ENCODE results near the gene BARX1. TPM values are rescaled to one million over a fixed set of nuclear protein-coding genes. Genes with fewer than 3 reads are reported as not detected.
"Not testable (repeated sequence)": the region's sequence is repeated elsewhere in the genome, so short reads cannot be mapped to it uniquely, and the experiment has no call there.

BARX1 gene
- total RNA-seq, 1 experiment from 2014 or later: not detected

DNA sequence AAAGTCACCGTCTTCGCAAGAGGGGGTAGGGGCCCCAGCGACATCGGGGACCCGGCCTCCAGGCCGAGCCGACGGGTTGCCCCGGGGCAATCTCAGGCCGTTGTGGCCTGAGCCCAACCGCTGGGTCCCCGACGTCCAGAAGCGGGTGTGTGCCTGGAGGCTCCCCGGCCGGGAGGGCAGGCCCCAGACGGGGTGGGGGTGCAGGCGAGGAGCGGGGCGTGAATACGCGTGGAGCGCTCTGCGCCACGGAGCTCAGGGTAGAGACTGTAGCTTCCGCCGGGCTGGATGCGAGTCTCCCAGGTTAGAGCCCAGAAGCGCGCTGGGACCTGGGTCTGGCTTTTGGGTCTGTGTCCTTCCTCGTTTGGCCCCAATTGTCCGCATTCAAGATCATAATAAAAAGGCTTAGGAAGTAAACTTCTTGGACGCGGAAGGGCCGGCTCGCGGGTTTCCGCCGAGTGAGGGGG lies 3.5 kb downstream of the BARX1 start:
- DNase-seq (ENCODE audit: low spot score): no peak

DNA sequence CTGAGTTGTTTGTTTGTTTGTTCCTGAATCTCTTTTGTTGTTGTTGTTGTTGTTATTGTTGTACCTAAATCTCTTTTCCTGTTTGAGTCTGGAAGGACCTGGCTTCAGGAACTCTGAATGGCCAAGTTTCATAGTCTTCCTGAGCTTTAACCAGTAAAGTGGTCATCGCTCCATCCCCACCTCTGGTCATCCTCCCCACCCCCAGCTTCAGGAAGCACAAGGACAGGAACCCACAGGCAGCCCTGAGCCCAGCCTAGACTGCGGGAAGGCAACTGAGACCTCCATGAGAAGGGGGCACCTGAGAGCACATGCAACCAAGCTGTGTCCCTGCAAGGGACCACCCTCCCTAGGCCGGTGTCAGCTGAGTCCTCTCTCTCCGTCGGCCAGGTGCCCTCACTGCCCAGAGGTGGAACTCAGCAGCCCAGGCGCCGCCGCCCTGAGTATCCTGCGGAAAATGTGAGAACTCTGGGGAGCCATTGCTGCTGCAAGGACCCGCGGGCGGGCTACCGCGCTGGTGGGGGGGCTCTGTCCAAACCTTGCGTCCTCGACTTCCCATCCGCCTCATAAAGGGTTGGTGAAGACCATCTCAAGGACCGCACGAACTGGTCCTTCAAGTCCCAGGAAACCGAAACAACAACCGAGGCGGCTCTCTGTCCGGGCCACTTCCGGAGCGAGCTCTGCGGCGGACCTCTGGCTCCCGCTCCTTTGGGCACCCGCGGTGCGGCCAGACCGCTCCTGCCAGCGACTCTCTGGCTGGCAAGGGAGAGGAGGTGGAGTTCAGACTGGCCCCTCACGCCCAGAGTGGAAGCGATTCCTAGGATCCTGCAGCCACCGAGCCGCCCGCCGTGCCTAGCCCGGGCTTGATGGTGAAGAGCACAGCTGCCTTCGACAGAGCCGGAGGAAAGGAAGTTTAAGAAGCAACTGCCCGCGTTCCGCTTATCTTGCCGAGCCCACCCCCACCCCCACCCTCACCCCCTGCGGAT lies 4.2 kb downstream of the BARX1 start:
- peak; percentile 37 for DNase-seq (ENCODE audit: low spot score)

DNA sequence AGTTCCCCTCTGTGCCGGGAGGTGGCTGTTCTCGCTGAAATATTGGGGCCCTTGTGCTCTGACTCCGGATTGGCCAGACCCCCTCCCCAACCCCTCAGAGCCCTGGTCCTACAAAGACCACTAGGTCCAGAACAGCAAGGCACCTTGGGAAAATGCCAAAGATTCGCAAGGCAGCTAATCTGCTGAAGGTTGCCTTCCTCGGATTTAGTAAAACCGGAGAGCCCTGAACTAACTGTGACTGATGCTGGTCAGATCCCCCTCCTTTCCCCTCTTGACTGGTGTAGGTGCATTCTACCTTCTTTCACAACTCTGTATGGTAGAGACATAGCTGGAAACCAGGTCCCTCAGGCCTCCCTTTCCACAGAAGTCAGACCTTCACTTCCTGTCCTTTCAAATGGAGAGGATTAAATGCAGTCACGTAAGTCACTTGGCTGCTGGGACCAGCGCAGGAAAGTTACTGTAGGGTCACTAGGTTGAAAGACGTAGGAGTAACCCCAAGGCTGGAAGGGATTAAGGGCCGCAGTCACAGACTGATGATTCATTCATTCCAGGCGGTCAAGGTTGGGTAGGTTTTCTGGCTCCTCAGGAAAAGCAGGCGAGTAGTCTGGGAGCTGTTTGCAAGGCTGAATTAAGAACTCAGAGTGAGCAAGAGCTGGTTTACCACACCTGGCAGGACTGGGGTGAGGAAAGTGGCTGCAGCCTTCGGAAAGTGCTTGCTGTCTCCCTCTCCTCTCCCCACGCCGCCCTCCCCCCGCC lies 5.3 kb downstream of the BARX1 start:
- DNase-seq (ENCODE audit: low spot score): peak; percentile 47

DNA sequence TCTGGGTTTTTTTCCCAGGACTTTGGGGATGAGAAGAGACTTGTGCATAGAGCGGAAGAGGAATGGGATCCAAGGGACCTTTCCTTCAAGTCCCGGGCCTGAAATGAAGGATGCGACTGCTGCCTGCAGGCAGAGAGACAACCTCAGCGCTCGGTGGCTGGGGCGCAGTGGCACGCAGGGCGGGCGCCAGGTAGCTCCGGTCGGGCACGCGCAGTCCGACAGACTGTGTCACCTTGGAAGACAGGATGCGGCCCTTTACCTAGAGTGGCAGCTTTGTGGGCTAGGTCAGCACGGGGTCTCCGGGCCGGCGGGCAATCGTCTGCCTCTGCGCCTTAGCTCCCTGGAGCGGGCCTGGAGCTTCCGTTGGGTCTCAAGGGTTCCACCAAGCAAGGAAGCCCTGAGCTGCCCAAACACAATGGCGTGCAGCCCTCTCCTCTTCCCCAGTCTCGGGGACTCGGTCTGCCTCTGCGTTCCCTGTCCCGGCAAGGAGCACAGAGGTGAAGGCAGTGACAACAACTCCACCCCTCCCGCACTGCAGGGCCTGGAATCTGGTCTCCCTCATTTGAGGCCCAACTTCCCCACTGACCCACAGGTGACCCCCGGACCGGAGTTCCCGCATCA lies 6.0 kb downstream of the BARX1 start:
- no peak for DNase-seq (ENCODE audit: low spot score)

DNA sequence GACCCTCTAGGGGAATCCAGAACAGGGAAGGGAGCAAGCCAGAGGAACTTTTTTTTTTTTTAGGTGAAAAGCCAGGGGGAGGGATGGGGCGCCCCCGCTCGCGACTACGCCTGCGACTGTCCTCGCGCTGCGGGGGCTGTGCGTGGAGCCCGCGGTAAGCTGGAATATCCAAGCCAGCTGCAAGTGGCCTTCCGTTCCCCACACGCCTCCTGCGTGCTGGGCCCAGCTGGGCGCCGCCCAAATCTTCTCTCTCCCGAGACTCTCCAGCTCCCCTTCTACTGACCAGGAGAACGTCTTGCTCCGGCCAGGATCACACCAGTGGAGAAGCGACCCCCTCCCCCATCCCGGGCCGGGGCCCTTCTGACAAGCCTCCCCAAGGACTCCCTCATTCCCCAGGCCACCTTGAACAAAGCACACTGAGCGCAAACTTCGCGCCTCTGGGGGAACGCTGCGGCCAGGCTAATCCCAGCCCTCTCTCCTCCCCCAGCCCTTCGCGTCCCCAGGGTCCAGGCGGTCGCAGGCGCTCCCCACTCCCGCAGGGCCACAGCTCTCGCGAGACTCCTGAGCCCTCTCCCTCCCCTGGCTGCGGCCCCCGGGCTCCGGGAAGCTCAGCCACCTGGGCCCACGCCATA lies 6.6 kb downstream of the BARX1 start:
- DNase-seq (ENCODE audit: low spot score): no peak

DNA sequence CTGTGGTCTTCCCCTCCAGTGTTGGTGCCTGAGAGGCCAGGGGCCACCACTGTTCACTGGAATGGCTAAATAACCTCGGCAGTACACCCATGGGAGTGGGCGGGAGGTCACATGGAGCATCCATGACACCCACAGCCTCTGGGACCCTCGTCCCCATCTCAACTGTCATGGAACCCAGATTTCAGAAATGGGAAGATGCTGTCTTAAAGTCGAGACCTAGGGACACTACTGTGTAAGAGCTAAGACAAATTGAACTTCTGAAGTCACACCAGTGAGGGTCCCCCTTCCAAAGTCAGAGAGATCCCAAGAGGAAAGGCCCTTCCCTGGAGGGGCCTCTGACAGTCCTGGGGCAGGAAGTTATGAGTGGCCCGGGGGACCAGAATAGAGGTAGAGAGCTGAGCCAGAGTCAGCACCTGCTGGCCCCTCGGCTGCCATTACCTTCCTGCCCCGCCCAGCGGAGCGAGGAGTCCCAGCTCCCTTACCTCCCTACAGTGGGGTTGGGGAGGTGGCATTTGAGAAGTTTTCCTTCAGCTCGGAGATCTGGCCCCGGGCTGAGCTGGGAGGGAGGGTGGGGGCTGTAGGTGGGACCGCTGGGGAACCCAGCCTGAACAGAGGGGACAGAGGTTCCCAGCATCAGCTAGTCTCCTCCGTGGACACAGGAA lies 7.6 kb downstream of the BARX1 start:
- DNase-seq (ENCODE audit: low spot score): no peak

DNA sequence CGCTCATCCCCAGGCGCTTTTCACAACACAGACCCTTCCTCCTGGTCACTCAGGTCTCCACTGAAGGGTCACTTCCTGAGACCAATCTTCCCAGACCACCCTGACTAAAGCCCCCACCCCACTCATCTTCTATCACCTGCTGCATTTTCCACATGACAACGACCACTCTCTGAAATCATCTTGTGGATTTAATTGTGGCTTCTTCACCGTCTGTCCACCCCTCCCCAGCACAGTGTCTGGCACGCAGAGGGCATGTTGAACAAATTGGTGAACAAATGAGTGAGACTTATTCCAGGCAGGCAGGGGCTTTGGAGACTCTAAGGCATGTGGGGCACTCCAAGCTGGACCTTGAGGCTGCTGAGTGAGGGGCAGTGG lies 8.8 kb downstream of the BARX1 start:
- no peak for DNase-seq (ENCODE audit: low spot score)

DNA sequence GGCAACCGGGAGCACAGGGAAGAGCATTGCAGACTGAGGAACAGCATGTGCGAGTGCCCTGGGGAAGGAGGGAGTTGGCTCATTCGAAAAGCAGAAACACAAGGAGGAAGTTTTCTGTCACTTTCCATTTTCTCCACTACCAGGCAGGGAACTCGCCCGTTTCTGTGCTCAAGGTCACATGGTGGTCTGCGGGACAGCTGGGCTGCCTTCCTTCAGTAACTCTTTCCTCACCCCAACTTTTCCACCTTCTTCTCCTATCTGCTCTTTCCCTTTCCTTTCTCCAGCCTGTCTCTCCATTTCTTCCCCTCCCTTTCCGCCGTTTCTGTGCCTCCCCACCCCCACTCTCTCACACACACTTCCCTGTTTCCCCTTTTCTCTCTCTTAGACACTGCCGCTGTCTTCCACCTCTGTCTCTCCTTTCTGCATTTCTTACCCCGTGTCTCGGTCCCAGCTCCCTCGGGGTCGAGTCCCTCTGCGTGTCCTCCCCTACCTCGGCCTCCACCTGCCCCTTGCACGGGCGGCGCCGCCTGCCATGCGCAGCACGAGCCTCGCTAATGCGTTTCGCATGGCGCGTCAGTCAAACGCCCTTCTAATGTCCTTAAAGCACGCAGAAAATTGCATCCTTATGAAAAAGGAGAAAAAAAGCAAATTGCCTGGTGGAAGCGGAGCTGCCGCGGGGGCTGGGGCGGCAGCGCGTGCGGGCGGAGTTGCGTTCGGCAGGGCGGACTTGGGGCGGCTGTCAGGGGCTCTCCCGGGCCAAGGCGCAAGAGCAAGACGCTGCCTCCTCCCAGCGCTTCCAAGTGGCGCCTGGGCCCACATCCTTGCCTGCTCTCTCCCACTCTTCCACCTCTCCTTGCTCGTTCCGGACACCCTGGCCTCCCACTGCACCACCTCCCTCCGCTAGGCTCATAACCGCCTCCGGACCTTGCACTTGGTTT lies 9.5 kb downstream of the BARX1 start:
- no peak for DNase-seq (ENCODE audit: low spot score)

DNA sequence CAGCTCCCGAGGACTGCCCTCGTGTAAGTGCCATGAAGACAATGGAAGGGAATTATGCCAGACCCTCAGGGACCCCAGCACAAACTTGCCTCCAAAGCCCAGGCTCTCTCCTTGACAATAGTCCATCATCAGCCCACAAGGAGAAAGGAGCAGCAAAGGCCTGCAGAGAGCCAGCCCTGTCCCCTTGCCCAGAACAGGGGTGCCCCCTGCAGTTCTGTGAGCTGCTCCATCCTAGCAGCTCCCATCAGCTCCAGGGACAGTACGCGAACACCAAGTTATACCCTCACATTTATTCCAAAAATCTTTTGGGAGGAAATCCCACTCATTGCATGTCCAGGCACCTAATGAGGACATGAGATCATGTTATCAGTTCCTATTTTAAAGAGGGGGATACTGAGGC lies 11.1 kb downstream of the BARX1 start:
- DNase-seq (ENCODE audit: low spot score): no peak

DNA sequence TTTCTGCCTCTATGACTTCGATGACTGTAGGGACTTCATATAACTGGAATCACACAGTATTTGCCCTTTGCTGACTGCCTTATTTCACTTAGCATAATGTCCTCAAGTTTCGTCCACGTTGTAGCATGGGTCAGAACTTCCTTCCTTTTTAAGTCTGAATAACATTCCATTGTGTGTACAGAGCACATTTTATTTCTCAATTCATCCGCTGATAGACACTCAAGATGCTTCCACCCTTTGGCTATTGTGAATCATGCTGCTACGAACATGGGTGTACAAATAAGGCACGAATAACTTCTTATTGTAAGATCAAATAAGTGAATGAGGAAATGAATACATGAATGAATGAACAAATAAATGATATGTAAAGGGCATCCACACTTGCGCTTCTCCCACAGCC lies 13.0 kb downstream of the BARX1 start:
- no peak for DNase-seq (ENCODE audit: low spot score)

DNA sequence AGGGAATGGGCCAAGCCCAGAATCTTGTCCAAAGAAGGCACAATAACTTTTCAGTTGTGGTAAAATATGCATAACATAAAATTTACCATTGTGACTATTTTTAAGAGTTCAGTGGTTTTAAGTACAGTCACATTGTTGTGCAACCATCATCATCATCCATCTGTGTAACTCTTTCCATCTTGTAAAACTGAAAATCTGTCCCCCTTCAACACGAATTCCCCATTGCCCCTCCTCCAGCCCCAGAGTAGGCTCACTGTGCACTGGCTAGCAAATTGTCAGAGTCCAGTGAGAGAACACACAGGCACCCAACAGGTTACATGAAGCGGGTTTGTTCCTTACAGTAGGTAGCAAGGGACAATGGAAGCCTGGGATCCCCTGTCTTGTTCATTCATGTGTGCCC lies 13.7 kb downstream of the BARX1 start:
- DNase-seq (ENCODE audit: low spot score): no peak

DNA sequence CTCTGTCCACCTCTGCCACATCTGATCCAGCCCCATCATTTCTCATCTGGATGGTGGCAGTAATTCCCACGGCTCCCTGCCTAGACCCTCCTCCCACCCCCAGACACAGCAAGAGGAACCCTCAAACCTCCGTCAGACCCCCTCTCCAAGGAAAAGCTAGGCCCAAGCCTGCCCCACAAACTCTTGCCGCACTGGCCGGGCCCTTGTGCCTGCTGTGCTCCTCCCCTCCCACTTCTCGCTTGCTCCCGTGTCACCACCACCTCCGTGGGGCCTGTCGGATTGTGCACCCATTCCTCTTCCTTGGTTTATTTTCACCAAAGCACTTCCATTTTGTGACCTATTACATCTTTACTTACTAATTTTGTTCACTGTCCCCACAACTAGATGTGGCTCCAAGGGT lies 14.2 kb downstream of the BARX1 start:
- no peak for DNase-seq (ENCODE audit: low spot score)

DNA sequence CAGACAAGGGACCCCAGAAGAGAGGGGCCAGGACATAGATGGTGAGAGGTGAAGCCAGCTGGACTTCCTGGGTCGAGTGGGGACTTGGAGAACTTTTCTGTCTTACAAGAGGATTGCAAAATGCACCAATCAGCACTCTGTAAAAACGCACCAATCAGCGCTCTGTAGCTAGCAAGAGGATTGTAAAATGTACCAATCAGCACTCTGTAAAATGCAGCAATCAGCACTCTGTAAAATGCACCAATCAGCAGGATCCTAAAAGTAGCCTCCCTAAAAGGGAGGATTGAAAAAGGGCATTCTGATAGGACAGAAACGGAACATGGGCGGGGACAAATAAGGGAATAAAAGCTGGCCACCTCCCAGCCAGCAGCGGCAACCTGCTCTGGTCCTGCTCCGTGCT lies 15.6 kb downstream of the BARX1 start:
- not testable (repeated sequence) for DNase-seq (ENCODE audit: low spot score)

DNA sequence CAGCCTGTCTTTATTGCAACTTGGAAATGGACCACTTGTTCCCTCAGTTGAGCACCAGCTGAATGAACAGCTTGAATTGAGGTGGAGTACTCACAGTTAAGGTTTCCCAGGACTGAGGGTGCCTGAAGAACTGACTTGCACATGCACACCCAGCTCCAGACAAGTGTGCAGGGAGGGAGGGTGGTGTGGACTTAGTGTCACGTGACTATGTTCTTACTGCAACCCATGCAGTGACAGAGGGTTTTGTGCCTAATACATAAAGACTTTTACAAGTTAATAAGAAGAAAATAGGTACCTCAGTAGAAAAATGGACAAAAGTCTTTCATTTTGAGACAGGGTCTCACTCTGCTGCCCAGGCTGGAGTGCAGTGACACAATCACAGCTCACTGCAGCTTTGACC lies 18.0 kb downstream of the BARX1 start:
- no peak for DNase-seq (ENCODE audit: low spot score)

DNA sequence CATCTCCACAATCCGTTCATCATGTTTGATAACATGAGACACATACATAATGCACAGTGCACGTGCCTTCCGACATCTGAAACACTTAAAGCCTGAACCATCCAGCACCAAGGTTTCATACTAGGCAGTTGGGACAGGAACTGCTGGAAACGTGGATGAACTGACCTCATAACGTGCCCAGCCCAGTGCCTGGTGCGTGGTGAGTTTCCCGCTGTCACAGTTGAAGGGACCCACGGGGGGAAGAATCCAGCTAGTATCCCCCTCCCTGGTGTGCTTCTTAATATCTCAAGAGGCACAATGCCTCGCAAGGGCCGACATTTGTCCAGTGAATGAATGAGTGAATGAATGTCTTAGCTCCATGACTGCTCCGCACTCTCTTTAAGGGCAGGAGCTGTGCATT lies 23.2 kb downstream of the BARX1 start:
- DNase-seq (ENCODE audit: low spot score): no peak

DNA sequence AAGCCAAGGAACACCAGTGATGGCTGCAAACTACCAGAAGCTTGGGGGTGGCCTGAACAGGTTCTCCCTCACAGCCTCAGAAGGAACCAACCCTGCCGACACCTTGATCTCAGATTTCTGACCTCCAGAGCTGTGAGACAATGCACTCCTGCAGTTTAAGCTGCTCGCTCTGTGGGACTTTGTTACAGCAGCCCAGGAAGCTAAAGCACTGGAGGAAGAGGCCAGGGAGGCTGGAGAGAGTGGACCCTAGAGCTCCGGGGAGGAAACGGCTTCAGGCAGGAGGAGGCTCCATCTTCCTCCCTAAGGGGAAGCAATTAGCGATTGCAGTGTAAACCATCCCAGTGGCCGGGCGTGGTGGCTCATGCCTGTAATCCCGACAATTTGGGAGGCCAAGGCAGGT lies 25.1 kb downstream of the BARX1 start:
- DNase-seq (ENCODE audit: low spot score): no peak

DNA sequence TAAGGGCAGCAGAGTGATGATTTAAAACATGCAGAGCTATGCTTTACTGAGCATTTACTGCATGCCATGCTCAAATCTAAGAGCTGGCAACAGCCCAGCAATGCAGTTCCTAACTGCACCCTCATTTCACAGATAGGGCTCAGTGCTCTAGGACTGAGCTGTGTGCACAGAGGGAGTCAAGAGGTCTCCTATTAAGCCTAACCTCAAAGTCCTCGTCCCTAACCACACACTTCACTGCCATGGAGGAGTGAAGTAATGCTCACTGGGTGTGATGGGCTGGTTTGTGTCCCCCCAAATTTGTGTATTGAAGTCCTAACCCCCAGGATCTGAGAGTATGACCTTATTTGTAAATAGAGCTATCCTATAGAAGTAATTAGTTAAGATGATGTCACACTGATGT lies 25.9 kb downstream of the BARX1 start:
- no peak for DNase-seq (ENCODE audit: low spot score)

DNA sequence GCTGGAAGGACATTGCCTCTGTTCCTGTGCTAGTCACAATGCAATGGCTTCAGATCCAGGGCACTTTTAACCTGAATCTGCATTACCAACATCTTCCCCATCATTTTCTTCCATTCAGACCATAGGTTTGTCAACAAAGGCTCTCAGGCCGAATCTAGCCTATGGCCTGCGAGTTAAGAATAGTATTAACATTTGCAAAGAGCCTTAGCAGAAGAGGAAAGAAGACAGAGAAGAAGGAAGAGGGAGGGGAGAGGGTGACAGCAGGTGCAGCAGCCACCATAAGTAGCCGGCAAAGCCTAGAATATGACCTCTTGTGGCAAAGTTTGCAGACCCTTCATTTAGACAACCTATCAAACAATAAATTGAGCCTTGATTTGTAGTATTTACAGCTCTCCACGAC lies 32.6 kb downstream of the BARX1 start:
- DNase-seq (ENCODE audit: low spot score): no peak

DNA sequence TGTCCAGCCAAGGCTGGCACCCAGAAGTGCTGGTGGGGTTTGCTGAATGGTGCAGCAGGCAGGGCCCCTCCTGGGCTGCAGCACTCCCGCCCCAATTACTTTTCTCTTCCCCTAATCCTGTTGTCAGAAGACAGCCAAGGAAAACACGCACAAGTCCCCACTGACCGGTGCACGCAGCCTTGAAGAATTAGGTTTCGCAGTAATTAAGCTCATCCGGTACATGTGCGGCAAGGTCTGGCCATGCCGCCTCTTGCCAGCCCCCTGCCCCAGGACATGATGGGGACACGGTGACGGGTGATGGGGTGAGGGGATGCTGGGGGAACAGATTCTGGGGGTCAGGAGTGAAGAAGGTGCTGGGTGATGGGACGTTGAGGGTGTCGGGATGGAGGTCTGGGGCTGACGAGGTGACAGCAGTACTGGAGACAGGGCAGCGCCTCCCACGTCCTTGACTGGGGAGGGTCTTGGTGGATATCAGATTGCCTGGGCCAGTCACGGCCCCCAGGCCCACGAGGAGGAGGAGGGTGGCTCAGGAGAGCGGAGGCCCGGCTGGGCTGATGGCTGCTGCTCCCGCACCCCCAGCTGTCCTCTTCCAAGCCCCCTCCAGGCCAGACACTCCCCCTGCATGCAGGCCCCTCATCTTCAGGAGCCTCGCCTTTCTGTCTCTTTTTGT lies 34.9 kb downstream of the BARX1 start:
- no peak for DNase-seq (ENCODE audit: low spot score)

DNA sequence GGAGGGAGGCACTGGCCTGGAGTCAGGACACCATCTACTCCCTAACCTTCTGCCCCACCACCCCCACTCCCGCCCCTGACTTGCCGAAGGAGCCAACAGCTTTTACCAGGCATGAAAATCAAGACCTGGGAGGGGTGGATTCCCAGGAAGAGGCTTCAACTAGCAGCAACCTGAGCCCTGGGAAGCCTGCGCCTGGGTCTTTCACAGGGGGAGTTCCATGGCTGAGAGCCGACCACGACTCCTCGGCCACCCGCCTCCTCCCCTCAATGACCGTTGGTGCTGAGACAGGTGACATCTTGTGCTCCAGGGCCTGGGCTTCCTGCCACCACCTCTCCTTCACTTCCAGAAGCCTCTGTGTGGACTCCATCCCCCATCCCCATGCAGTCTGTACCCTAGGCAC lies 37.1 kb downstream of the BARX1 start:
- DNase-seq (ENCODE audit: low spot score): no peak
